ENCODE data around the gene FAM221B. TPM values are rescaled to one million over a fixed set of nuclear protein-coding genes. Genes with fewer than 3 reads are reported as not detected.
A peak's percentile ranks its signal among the peaks of the same experiment; 100 is the strongest.

Gene FAM221B
- total and polyA plus RNA-seq, 2 of the 4 experiments (the other 2 are of a cell fraction) = not detected

DNA sequence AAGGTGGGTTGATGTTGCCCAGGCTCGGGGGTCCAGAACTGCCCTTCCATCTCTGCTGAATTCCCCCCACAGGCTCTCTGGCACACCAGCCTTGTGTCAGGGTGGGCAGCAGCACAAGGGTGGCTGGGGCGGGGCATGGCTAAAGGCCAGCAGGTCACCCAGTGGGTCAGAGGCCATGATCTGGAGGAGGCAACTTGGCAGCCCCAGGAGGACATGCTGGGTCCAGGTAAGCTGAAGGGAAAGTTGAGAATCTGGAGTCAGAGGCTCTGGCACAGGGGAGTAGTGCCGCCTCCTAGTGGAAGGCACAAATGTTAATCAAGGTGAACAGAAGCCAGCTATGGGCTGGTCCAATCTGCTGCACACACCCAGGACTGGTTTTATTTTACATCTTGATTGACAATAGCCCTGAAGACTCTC, 6.7 kb upstream of the FAM221B start:
- H2BK120ac ChIP-seq (ENCODE audit: low read depth, low read length) = no peak overlapping the region
- dilution Hi-C loops (cut with HindIII; ENCODE audit: low sequenced_read_pairs, unreplicated experiment) (no loop called here), intact Hi-C loops (cut with micrococcal nuclease) (no loop called here), in situ Hi-C loops (cut with MboI; ENCODE audit: low sequenced_read_pairs) (no loop called here)
- H2AK5ac ChIP-seq (ENCODE audit: low read depth, low read length) = no peak overlapping the region
- CTCF ChIA-PET = interaction anchor here (1.1 to 1.2 kb wide), 2 partner anchors 9 to 16 kb away, joined by 3 to 4 read pairs; no protein-coding TSS in a partner anchor
- H2AK9ac ChIP-seq (replicated peaks; ENCODE audit: low read depth, low read length, poor library complexity) = no peak overlapping the region
- peaks cover 2 to 9% of the 10 kb centered on the region in 2 experiments; a peak in 3 of 4 replicates for H3K79me1 ChIP-seq (ENCODE audit: low read depth in 1 of 2, low read length in 2 of 2)
- H3K9me3 ChIP-seq (ENCODE audit: control insufficient read depth, insufficient read depth, low read length) = no peaks in the 10 kb centered on the region
- no peak overlapping the region for H3K4me3 ChIP-seq (ENCODE audit: insufficient read depth, low read depth, low read length)
- no peak for DNase-seq
- WGBS, 2 experiments (ENCODE audit: extremely low coverage in 2 of 2, insufficient read length in 1 of 2) = 100% methylated on average over 1 of the region's 3 CpGs; no CpG with 5 or more reads in 1 of the 2 experiments
- TF ChIP-seq, protein P1, sequence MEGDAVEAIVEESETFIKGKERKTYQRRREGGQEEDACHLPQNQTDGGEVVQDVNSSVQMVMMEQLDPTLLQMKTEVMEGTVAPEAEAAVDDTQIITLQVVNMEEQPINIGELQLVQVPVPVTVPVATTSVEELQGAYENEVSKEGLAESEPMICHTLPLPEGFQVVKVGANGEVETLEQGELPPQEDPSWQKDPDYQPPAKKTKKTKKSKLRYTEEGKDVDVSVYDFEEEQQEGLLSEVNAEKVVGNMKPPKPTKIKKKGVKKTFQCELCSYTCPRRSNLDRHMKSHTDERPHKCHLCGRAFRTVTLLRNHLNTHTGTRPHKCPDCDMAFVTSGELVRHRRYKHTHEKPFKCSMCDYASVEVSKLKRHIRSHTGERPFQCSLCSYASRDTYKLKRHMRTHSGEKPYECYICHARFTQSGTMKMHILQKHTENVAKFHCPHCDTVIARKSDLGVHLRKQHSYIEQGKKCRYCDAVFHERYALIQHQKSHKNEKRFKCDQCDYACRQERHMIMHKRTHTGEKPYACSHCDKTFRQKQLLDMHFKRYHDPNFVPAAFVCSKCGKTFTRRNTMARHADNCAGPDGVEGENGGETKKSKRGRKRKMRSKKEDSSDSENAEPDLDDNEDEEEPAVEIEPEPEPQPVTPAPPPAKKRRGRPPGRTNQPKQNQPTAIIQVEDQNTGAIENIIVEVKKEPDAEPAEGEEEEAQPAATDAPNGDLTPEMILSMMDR (conservative IDR thresholded peaks at IDR 0.05; ENCODE audit: low read depth, low read length) = 0 out of 2 replicates have a peak, but pooled peaks have one; percentile 10
- no peak for TF ChIP-seq ELK1 (IDR thresholded peaks at IDR 0.05; ENCODE audit: borderline replicate concordance, low read depth, low read length)
- TF ChIP-seq, protein P2, sequence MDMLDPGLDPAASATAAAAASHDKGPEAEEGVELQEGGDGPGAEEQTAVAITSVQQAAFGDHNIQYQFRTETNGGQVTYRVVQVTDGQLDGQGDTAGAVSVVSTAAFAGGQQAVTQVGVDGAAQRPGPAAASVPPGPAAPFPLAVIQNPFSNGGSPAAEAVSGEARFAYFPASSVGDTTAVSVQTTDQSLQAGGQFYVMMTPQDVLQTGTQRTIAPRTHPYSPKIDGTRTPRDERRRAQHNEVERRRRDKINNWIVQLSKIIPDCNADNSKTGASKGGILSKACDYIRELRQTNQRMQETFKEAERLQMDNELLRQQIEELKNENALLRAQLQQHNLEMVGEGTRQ (IDR thresholded peaks at IDR 0.05; ENCODE audit: low read depth, low read length) = no peak
- TF ChIP-seq RAD21 (IDR thresholded peaks at IDR 0.05; ENCODE audit: low read length) = 0 out of 2 replicates have a peak, but pooled peaks have one; percentile 8
- no peak for TF ChIP-seq SMC3 (IDR thresholded peaks at IDR 0.05; ENCODE audit: low read depth, low read length)
- TF ChIP-seq MXI1 (IDR thresholded peaks at IDR 0.05; ENCODE audit: borderline replicate concordance, low read depth, low read length) = no peak
- H3K56ac ChIP-seq (ENCODE audit: extremely low read depth, insufficient read depth, low read length) = no peak overlapping the region
- H3K36me3 ChIP-seq (ENCODE audit: control insufficient read depth, insufficient read depth, low read length) = no peaks in the 10 kb centered on the region
- no peak overlapping the region for H4K8ac ChIP-seq (ENCODE audit: low read depth in 2 of 2, low read length in 2 of 2)
- POLR2A ChIA-PET (ENCODE audit: unreplicated experiment) = no interaction called here
- H3K4me1 ChIP-seq (ENCODE audit: control insufficient read depth, insufficient read depth, low read length) = no peaks in the 10 kb centered on the region
- no peaks in the 10 kb centered on the region for H3K27me3 ChIP-seq (ENCODE audit: control insufficient read depth, insufficient read depth, low read length)
- no peak overlapping the region for H3K23ac ChIP-seq (ENCODE audit: low read depth, low read length)
- H2AFZ ChIP-seq (replicated peaks; ENCODE audit: low read length, poor library complexity) = no peak overlapping the region
- no peak overlapping the region for H2BK20ac ChIP-seq (ENCODE audit: low read depth, low read length)
- no peak overlapping the region for H2BK5ac ChIP-seq (ENCODE audit: low read depth, low read length, poor library complexity, severe bottlenecking)
- H3K9me1 ChIP-seq (ENCODE audit: insufficient read depth, low read length) = peaks cover 7% of the 10 kb centered on the region; the same call in 1 of the 2 replicates
- BruUV-seq (replicated peaks) = no TSS peak
- H2BK15ac ChIP-seq (ENCODE audit: low read depth, low read length) = no peak overlapping the region
- no peak for ATAC-seq (ENCODE audit: low read depth)
- no peak overlapping the region for H3K4ac ChIP-seq (ENCODE audit: low read depth, low read length)
- H4K20me1 ChIP-seq (ENCODE audit: insufficient read depth, low read length) = no peaks in the 10 kb centered on the region
- H4K91ac ChIP-seq (ENCODE audit: insufficient read depth, low read depth, low read length) = no peak overlapping the region
- no peak overlapping the region for H3K4me2 ChIP-seq (ENCODE audit: low read depth, low read length)
- H3K18ac ChIP-seq (ENCODE audit: low read depth, low read length) = no peak overlapping the region
- no peak overlapping the region for H4K5ac ChIP-seq (ENCODE audit: low read depth, low read length)
- no peak overlapping the region for H3K14ac ChIP-seq (replicated peaks; ENCODE audit: low read depth, low read length)
- no peak overlapping the region for H3K27ac ChIP-seq (ENCODE audit: insufficient read depth, low read length)
- no peak overlapping the region for H3K9ac ChIP-seq (ENCODE audit: low read depth, low read length)
